ENCODE results near the gene XYLB. TPM values are rescaled to one million over a fixed set of nuclear protein-coding genes. Genes with fewer than 3 reads are reported as not detected.

Gene XYLB
- total RNA-seq, 1 donor, result 4.3 TPM

- TF ChIP-seq CTCF (IDR thresholded peaks at IDR 0.05; ENCODE audit: insufficient read depth, low read depth, low read length), result no peak
- H3K4me3 ChIP-seq (ENCODE audit: low read depth, low read length), result no peak overlapping the region
- DNase-seq (ENCODE audit: low read depth), result no peak
These were observed 16.2 kb downstream of the XYLB start for GRCh38 chr3:38362825-38363224.

- H3K4me3 ChIP-seq (ENCODE audit: low read depth, low read length), result no peak overlapping the region
- TF ChIP-seq CTCF (IDR thresholded peaks at IDR 0.05; ENCODE audit: insufficient read depth, low read depth, low read length), result no peak
- DNase-seq (ENCODE audit: low read depth), result no peak
These were observed 18.3 kb downstream of the XYLB start for GRCh38 chr3:38364721-38365400.

- DNase-seq (ENCODE audit: low read depth), result no peak
- H3K4me3 ChIP-seq (ENCODE audit: low read depth, low read length), result no peak overlapping the region
- TF ChIP-seq CTCF (IDR thresholded peaks at IDR 0.05; ENCODE audit: insufficient read depth, low read depth, low read length), result no peak
These were observed 19.0 kb downstream of the XYLB start for GRCh38 chr3:38365469-38366062.

- no peak for TF ChIP-seq CTCF (IDR thresholded peaks at IDR 0.05; ENCODE audit: insufficient read depth, low read depth, low read length)
- no peak overlapping the region for H3K4me3 ChIP-seq (ENCODE audit: low read depth, low read length)
- no peak for DNase-seq (ENCODE audit: low read depth)
These were observed 19.5 kb downstream of the XYLB start for GRCh38 chr3:38366082-38366481.

- H3K4me3 ChIP-seq (ENCODE audit: low read depth, low read length), result no peak overlapping the region
- TF ChIP-seq CTCF (IDR thresholded peaks at IDR 0.05; ENCODE audit: insufficient read depth, low read depth, low read length), result no peak
- peak; percentile 73 for DNase-seq (ENCODE audit: low read depth)
These were observed 21.2 kb downstream of the XYLB start for GRCh38 chr3:38367779-38368178.

- DNase-seq (ENCODE audit: low read depth), result no peak
- H3K4me3 ChIP-seq (ENCODE audit: low read depth, low read length), result no peak overlapping the region
- TF ChIP-seq CTCF (IDR thresholded peaks at IDR 0.05; ENCODE audit: insufficient read depth, low read depth, low read length), result no peak
These were observed 21.7 kb downstream of the XYLB start for GRCh38 chr3:38368238-38368637.

Data from fibroblast of villous mesenchyme (primary cell).